ENCODE results near the gene SLC26A1. TPM values are rescaled to one million over a fixed set of nuclear protein-coding genes. Genes with fewer than 3 reads are reported as not detected.

SLC26A1 gene
- total and polyA plus RNA-seq, 8 donors, result 0.35 to 8.6 (median 5.2) TPM

GRCh38 chr4:1021386-1022050 is 28.3 kb upstream of the SLC26A1 start:
- Histone ChIP-seq H3K9me3 (no peaks in the 10 kb centered on the region), H3K27ac (no peak overlapping the region), H3K36me3 (peaks cover 0 to 13% of the 10 kb centered on the region in 2 donors), H3K4me1 (no peaks in the 10 kb centered on the region), H3K27me3 (no peaks in the 10 kb centered on the region), H3K4me3 (no peak overlapping the region)
- ATAC-seq, result no peak
- intact Hi-C loops (cut with DNase I), result no loop called here
- DNase-seq, result no peak
- no peak for TF ChIP-seq CTCF (IDR thresholded peaks at IDR 0.05)

DNA sequence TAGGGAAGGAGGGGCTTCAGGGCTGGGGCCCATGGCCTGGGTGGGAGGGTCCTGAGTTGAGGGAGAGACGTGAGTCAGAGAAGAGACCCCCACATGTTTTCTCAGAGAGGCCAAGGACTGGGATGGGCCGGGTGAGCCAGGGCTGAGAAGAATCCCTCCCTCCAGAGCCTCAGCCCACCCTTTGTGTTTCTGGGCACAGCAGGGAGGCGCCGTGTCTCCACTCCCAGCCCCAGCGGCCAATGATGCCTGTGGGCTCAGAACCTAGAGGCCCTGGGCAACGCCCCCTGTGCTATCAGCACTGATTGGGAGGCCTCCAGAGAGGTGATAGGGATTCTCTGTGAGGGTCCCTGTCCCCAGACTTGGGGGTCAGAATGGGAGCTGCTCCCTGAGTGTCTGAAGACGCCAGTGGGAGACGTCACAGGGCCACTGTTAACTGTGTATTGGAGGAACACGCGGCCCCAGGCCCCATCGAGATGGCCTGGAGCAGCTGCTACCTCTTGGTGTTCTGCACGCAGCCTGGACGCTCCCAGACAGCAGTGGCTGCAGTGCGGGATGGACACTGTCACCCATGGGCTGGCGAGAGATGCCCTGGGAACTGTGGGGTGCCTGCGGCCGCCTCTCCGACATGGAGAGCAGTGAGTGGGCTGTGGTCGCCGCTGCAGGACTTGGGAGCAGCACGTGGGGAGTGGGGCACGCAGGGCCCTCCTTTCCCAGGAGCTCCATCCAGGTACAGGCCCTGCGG is 26.7 kb upstream of the SLC26A1 start:
- DNase-seq, result no peak
- H3K27ac ChIP-seq, result no peak overlapping the region
- no peak overlapping the region for H3K4me3 ChIP-seq
- H3K4me1 ChIP-seq, result no peaks in the 10 kb centered on the region
- H3K9me3 ChIP-seq, result no peaks in the 10 kb centered on the region
- H3K36me3 ChIP-seq, result peaks cover 0 to 7% of the 10 kb centered on the region in 2 donors
- intact Hi-C loops (cut with DNase I), result no loop called here
- no peak for ATAC-seq
- no peak for TF ChIP-seq CTCF (IDR thresholded peaks at IDR 0.05)
- no peaks in the 10 kb centered on the region for H3K27me3 ChIP-seq

DNA sequence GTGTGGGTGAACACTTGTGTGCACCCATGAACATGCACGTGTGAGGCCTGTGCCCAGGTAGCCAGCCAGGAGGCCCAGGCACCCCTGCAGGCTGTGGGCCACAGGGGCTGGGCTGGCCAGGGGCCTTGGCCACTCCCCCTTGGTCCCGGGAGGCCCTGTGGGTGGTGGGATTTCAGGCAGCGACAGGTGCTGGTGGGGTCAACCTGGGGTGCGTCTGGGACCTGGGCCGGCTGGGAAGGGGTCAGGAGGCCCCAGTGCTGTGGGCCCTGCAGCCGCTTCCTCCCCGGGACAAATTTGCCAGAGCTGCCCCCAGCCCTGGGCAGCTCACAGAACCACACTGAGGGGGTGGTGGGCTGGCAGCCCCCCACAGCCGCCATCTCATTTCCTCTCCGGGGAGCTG is 26.1 kb upstream of the SLC26A1 start:
- intact Hi-C loops (cut with DNase I), result no loop called here
- no peak for TF ChIP-seq CTCF (IDR thresholded peaks at IDR 0.05)
- Histone ChIP-seq H3K27ac (no peak overlapping the region), H3K4me3 (no peak overlapping the region), H3K4me1 (no peaks in the 10 kb centered on the region), H3K9me3 (no peaks in the 10 kb centered on the region), H3K36me3 (peaks cover 0 to 2% of the 10 kb centered on the region in 2 donors), H3K27me3 (no peaks in the 10 kb centered on the region)
- ATAC-seq, result no peak
- no peak for DNase-seq

DNA sequence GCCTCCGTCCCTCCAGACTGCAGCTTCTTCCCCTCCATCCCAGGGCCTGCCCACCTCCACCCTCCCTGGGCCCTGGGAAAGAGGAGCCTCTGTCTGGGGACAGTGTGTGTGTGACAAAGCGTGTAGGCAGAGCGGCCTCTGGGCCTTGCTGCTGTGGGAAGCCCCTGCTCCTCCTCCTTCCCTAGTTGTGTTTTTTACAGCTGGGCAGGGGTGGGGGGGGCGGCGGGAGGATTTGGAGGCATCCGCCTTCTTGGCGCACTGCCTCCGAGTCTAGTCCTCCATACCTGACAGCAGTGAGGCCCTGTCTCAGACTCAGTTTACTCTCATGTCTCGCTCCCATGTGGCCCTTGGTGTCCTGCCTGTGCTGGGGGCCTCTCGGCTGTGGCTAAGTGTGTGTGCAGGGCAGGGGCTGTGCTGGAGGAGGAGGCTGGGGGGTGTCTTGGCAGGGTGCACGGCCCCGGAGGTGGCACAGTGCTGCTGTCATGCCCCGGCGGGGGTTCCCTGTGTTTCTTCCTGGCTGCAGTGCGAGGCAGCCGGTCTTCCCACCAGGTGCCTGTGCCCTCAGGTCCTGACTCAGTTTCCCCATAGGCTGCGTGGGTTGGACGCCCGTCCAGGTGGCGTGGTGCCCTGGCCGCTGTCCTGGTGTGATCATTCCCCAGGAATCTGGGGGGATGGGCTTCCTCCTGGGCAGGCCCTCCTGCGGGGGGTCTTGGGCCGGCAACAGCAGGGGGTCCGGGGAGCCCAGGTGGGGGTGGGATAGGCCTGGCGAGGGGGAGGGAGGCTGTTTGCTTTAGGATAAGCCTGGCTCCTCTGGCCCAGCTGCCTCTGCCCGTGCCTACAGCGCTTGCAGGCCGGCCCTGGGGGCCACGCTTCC is 25.2 kb upstream of the SLC26A1 start:
- H3K27ac ChIP-seq, result no peak overlapping the region
- intact Hi-C loops (cut with DNase I), result no loop called here

More for the DNA sequence above, 25.2 kb upstream of the SLC26A1 start:
- no peaks in the 10 kb centered on the region for H3K9me3 ChIP-seq
- H3K4me1 ChIP-seq, result no peaks in the 10 kb centered on the region
- no peak overlapping the region for H3K4me3 ChIP-seq
- no peaks in the 10 kb centered on the region for H3K36me3 ChIP-seq
- ATAC-seq (no peak), DNase-seq (no peak)
- H3K27me3 ChIP-seq, result no peaks in the 10 kb centered on the region
- no peak for TF ChIP-seq CTCF (IDR thresholded peaks at IDR 0.05)
